HG03565 (cell line): ENCODE results near the gene CNNM2.
A peak's percentile ranks its signal among the peaks of the same experiment; 100 is the strongest.

Experiments used
- ATAC-seq: cut with Tn5 transposase; IDR thresholded peaks from one replicate; pipeline ENCODE4 v1.9.1; 2021; ENCODE audit warnings: mild to moderate bottlenecking, moderate library complexity; ENCODE audit not compliant: unreplicated experiment

Gene CNNM2

GRCh38 chr10:102917962-102918816, at the start of gene CNNM2:
Gene CNNM2, plus strand, starts transcription at chr10:102918294. Its CDS starts 187 bp downstream, at chr10:102918481.
- ATAC-seq = peak; percentile 83

- ATAC-seq = no peak
These were observed 49.2 kb upstream of the CNNM2 start for GRCh38 chr10:102868911-102869257.

DNA sequence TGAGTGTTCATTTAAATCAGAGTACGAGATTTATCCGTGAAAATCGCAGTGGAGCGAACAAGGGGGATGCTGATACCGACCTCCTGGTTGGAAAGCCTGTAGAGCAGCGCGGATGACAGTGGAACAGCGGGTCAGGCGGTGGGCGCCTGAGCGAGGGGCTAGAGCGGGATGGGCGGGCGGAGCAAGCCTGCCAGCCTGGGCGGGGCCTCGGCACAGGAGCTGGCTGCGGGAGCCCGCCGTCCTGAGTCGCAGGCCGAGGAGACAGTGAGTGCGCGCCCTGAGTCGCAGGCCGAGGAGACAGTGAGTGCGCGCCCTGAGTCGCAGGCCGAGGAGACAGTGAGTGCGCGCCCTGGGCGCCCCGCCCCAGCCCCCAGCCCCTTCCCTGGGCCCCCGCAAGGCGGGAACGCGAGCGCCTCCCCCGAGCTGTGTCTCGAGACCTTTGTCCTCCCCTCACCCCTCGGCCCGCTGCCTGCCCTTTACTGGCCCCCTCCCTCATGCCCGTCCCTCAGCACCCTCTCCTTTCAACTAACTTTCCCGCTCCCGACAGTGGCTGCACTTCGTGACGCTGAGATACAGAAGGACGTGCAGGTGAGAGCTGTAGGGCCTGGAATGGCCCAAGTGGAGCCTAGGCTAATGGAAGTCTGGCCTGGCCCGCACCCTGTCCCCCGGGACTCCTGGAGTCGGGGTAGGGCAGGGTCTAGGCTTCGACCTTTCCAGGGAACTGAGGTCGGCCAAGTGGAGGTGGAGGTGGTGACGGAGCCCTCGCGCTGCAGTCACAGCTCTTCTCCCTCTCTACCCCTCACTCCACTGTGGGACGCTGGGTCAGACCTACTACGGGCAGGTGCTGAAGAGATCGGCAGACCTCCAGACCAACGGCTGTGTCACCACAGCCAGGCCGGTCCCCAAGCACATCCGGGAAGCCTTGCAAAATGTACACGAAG, 48.6 kb upstream of the CNNM2 start, which contains the start of gene AS3MT:
Gene AS3MT (plus strand): TSS at position 213 of the 941 bp plus-strand sequence. CDS start 123 bp downstream, at position 336.
- ATAC-seq = no peak

DNA sequence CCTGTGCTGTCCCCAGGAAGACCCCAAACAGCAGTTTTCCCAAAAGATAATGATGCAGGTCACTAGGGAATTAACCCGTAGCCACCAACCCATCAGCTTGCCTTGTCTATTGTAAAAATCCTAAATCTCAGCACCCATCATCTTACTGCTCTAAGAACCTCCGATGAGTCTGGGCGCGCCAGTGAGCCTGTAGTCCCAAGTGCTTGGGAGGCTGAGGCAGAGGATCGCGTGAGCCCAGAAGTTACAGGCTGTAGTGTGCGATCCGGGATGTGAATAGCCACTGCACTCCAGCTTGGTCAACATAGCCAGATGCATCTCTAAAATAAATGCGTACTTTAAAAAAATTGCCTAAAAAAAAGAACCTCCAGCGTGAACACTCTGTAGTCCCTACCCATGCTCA, 47.9 kb upstream of the CNNM2 start:
- ATAC-seq = no peak

- ATAC-seq = no peak
These were observed 45.9 kb upstream of the CNNM2 start for GRCh38 chr10:102872163-102872562.

GRCh38 chr10:102876747-102877153, 41.3 kb upstream of the CNNM2 start:
- ATAC-seq = no peak

DNA sequence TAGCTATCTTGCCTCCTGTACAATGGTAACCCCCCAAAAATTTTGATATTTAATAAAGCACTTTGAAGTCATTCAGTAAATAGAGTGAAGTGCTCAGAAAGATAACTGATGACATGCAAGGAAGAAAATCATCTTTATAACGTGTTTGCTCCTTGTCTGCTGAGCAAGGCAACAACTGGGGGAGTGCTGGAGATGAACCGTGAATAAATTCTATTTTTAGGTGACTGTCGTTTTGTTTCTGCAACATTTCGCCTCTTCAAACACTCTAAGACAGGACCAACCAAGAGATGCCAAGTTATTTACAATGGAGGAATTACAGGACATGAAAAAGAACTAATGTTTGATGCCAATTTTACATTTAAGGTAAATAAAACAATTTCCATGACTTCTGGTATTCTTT, 39.5 kb upstream of the CNNM2 start:
- ATAC-seq = no peak

DNA sequence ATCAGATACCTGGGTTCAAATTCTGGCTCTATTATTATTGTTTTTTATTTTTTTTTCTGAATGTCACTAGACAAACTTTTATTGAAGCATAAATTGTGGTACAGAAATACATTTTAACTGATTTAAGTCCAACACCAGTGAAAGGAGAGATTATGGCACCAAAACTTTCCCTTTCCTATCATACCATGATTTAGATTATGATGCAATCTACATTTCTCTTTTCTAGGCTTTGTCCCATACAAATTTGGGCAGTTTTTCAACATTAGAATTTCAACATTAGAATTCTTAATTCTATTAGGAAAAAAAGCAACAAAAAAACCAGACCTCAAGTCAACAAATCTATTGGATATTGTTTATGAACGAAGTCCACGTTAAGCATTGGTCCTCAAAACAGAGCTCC, 37.8 kb upstream of the CNNM2 start:
- ATAC-seq = no peak

- ATAC-seq = no peak
These were observed 30.0 kb upstream of the CNNM2 start for GRCh38 chr10:102888048-102888447.

DNA sequence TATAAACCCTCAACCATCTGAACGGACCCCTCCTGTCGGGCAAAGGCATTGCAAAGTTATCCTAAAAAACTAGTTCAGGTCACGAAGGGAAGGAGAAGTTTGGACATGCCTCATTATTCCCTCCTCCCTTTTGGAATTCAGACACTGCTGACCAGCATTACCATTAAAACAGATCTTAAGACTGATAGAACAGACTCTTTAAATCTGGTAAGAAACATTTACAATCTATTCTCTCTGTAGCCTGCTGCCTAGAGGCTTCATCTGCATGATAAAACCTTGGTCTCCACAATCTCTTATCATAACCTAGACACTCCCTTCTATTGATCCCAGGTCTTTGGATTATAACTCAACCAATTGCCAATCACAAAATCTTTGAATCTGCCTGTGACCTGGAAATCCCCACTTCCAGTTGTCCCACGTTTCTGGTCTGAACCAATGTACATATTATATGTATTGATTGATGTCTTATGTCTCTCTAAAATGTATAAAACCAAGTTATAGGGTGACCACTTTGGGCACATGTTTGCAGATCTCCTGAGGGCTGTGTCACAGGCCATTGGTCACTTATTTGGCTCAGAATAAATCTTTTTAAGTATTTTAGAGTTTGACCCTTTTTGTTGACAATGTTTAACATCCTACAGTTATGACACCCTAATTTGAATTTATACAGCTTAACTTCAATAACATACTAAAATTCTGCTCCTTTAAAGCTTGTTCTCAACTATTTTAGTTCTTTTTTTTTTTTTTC, 23.5 kb upstream of the CNNM2 start:
- ATAC-seq = no peak

GRCh38 chr10:102900006-102900405, 18.1 kb upstream of the CNNM2 start:
- no peak for ATAC-seq

DNA sequence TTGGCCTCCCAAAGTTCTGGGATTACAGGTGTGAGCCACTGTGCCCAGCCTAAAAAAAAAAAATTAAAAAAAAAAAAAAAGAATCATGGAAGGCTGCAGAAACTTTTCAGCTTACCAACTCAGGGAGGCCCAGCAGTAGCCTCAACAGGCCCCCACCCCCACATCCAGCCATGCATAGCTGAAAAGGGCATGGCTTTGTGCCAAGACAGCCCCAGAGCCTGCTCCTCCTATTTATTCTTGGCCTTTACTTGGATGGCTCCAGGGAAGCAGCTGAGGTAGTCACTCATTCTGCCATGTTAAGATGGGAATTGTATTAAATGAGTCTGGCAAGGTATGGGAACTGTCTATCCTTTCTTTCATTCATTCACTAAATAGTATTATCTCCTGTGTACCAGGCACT, 13.7 kb upstream of the CNNM2 start:
- ATAC-seq = no peak

GRCh38 chr10:102906507-102906906, 11.6 kb upstream of the CNNM2 start:
- no peak for ATAC-seq

GRCh38 chr10:102914781-102915180, 3.3 kb upstream of the CNNM2 start:
- no peak for ATAC-seq

GRCh38 chr10:102916173-102916572, 1.9 kb upstream of the CNNM2 start:
- ATAC-seq = no peak

- ATAC-seq = peak; percentile 32
These were observed 656 bp upstream of the CNNM2 start for GRCh38 chr10:102917314-102917961.

- no peak for ATAC-seq
These were observed 737 bp downstream of the CNNM2 start for GRCh38 chr10:102918817-102919245.

DNA sequence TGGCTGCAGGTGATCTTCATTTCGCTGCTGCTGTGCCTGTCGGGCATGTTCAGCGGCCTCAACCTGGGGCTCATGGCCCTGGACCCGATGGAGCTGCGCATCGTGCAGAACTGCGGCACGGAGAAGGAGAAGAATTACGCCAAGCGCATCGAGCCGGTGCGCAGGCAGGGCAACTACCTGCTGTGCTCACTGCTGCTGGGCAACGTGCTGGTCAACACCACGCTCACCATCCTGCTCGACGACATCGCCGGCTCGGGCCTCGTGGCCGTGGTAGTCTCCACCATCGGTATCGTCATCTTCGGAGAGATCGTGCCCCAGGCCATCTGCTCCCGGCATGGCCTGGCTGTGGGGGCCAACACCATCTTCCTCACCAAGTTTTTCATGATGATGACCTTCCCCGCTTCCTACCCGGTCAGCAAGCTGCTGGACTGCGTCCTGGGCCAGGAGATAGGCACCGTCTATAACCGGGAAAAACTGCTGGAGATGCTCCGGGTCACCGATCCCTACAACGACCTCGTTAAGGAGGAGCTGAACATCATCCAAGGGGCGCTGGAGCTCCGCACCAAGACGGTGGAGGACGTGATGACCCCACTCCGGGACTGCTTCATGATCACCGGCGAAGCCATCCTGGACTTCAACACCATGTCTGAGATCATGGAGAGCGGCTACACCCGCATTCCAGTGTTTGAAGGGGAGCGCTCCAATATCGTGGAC, 1.3 kb downstream of the CNNM2 start:
- ATAC-seq = no peak

DNA sequence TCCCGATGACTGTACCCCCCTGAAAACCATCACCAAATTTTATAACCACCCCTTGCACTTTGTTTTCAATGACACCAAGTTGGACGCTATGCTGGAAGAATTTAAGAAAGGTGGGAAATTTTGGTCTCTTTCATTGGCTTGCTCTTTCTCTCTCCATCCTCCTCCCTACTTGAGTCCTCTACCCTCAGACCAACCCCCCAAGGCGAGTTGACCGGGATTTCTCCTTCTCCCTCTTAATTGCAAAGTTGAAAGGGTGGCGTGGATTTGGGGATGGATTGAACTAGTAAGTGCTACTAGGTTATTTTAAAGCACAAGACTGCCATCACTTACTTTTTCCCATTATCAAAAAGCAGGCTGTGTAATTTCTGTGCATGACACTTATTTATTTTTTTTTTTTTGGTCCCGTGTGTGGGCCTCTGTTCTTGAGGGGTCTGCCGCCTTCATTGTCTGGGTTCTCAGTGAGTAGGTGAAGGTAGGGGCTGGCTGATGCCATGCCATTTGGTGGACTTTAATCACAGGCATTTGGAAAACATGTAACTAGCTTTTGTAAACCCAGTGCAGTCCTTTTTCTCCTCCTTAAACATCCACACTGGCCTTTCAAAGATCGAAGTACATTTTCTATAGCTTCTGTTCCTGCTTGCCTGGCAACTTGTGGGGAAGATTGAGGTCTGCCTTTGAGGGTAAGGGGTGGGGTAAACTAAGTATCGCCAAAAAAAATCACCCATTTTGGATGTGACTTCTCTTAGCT, 2.1 kb downstream of the CNNM2 start:
- no peak for ATAC-seq
